ENCODE measurements around the gene RAP1GAP2. TPM values are rescaled to one million over a fixed set of nuclear protein-coding genes. Genes with fewer than 3 reads are reported as not detected.

Gene RAP1GAP2
- total and polyA plus RNA-seq, 2 of the 8 experiments (the other 6 are each of a cell fraction or from before 2014, with no cell fraction given) = 24.0 to 63.8 TPM

- CTCF ChIA-PET (ENCODE audit: partially characterized antibody) = interaction anchor here (0.7 to 1.6 kb wide), 2 partner anchors 61 to 127 kb away, joined by 3 to 5 read pairs; no protein-coding TSS in a partner anchor
Observed at GRCh38 chr17:2952174-2952845, 156.1 kb downstream of the RAP1GAP2 start.

More at GRCh38 chr17:2952174-2952845, 156.1 kb downstream of the RAP1GAP2 start:
- Histone ChIP-seq H3K4me2 (ENCODE audit: insufficient read depth in 1 of 2, low read depth in 2 of 2, low read length in 2 of 2) (no peak overlapping the region), H3K4ac (replicated peaks; ENCODE audit: insufficient read length, low read depth, low read length) (no peak overlapping the region), H3K14ac (ENCODE audit: insufficient read length) (no peak overlapping the region), H3K27ac (ENCODE audit: low read depth, low read length) (no peak overlapping the region), H3K79me2 (ENCODE audit: control insufficient read depth in 1 of 2, insufficient read depth in 2 of 2, low read length in 2 of 2) (peaks cover 0 to 25% of the 10 kb centered on the region in 2 experiments; a peak in 3 of 4 replicates), H2AFZ (ENCODE audit: low read length) (no peak overlapping the region), H2BK12ac (ENCODE audit: low read depth, low read length) (no peak overlapping the region), H3K23ac (ENCODE audit: insufficient read length) (no peak overlapping the region), H3K4me1 (replicated peaks in 1 of 4; ENCODE audit: control insufficient read depth in 3 of 4, insufficient read depth in 4 of 4, low read length in 3 of 4) (peaks cover 0 to 11% (median 2%) of the 10 kb centered on the region in 4 experiments; a peak in 4 of 7 replicates), H3K56ac (replicated peaks; ENCODE audit: insufficient read length, low read depth, low read length) (no peak overlapping the region), H2BK20ac (ENCODE audit: low read length) (no peak overlapping the region), H2BK5ac (ENCODE audit: low read depth, low read length) (no peak overlapping the region), H2BK15ac (ENCODE audit: low read length) (no peak overlapping the region), H3K36me3 (ENCODE audit: control insufficient read depth in 2 of 4, insufficient read depth in 4 of 4, low read length in 3 of 4) (no peaks in the 10 kb centered on the region), H2BK120ac (replicated peaks; ENCODE audit: low read depth, low read length) (no peak overlapping the region), H4K8ac (ENCODE audit: extremely low read depth, insufficient read depth, low read length) (no peak overlapping the region), H3K27me3 (replicated peaks in 1 of 4; ENCODE audit: control insufficient read depth in 3 of 4, extremely low read depth in 1 of 4, insufficient read depth in 3 of 4, low read length in 3 of 4) (no peaks in the 10 kb centered on the region), H2AK5ac (ENCODE audit: low read depth, low read length) (no peak overlapping the region), H4K20me1 (replicated peaks in 1 of 2; ENCODE audit: control insufficient read depth in 1 of 2, insufficient read depth in 2 of 2, low read length in 2 of 2) (peaks cover 2 to 17% of the 10 kb centered on the region in 2 experiments), H4K5ac (ENCODE audit: insufficient read length, low read depth, low read length) (no peak overlapping the region), H4K91ac (replicated peaks; ENCODE audit: insufficient read length, low read length) (no peak overlapping the region), H3K9ac (replicated peaks in 1 of 4; ENCODE audit: extremely low read depth in 1 of 4, low read depth in 3 of 4, low read length in 3 of 4) (no peak overlapping the region), H3K18ac (ENCODE audit: extremely low read depth, low read length) (no peak overlapping the region), H3K79me1 (ENCODE audit: low read depth, low read length) (peaks cover 9% of the 10 kb centered on the region; the same call in 1 of the 2 replicates), H3K9me3 (ENCODE audit: insufficient read depth in 2 of 2, low read depth in 1 of 2, low read length in 1 of 2) (no peaks in the 10 kb centered on the region), H3K4me3 (ENCODE audit: extremely low read depth in 1 of 4, insufficient read depth in 2 of 4, low read depth in 3 of 4, low read length in 4 of 4) (no peak overlapping the region), H3K23me2 (ENCODE audit: low read depth, low read length) (no peaks in the 10 kb centered on the region)
- TF ChIP-seq ASH2L (IDR thresholded peaks at IDR 0.05; ENCODE audit: low read length) = no peak
- no peak for TF ChIP-seq SIN3A (conservative IDR thresholded peaks at IDR 0.05 in 1 of 2, IDR thresholded peaks at IDR 0.05 in 1 of 2; ENCODE audit: low read depth in 1 of 2, low read length in 2 of 2)
- TF ChIP-seq HDAC2 (IDR thresholded peaks at IDR 0.05; ENCODE audit: borderline replicate concordance in 1 of 2, low read depth in 2 of 2, low read length in 2 of 2) = no peak
- no peak for TF ChIP-seq TCF12 (IDR thresholded peaks at IDR 0.05; ENCODE audit: low read depth, low read length)
- TF ChIP-seq KDM5A (IDR thresholded peaks at IDR 0.05; ENCODE audit: low read length) = no peak
- TF ChIP-seq YY1 (IDR thresholded peaks at IDR 0.05; ENCODE audit: low read depth, low read length) = no peak
- POLR2A ChIA-PET (ENCODE audit: partially characterized antibody) = no interaction called here
- no peak for DNase-seq (ENCODE audit: low read depth in 1 of 2, low spot score in 2 of 2)
- WGBS, 2 experiments (ENCODE audit: extremely low coverage in 1 of 2, insufficient coverage in 1 of 2, insufficient read length in 1 of 2, insufficient replicate concordance in 2 of 2, low coverage in 1 of 2, low lambda C conversion rate in 2 of 2, missing lambda C conversion rate in 1 of 2) = 88% methylated on average over 8 of the region's 8 CpGs; no CpG with 5 or more reads in 1 of the 2 experiments
- no peak for FAIRE-seq
